Esophagus muscularis mucosa (tissue), 4 donors: ENCODE measurements around the gene KCNE4. TPM values are rescaled to one million over a fixed set of nuclear protein-coding genes. Genes with fewer than 3 reads are reported as not detected.

ENCODE experiments used
- DNase-seq: peaks from one replicate; pipeline ENCODE4 v3.0.0-alpha.2; 2017; ENCODE audit errors: extremely low spot score
- H3K27ac ChIP-seq, 4 donors: fragments of 200-600 bp; sonication (generic); replicated peaks in 1 of 4; 1 replicate in 3 of 4; 2 replicates in 1 of 4; pipeline ENCODE4 v1.5.1; 2016 to 2019; ENCODE audit warnings: mild to moderate bottlenecking in 1 of 4
- H3K27me3 ChIP-seq, 4 donors: fragments of 200-600 bp; sonication (generic); one replicate each; pipeline versions ENCODE4 v1.5.1 to v1.6.0; 2016 to 2019
- H3K36me3 ChIP-seq, 4 donors: fragments of 200-600 bp; sonication (generic); one replicate each; pipeline ENCODE4 v1.5.1; 2016 to 2019
- H3K4me1 ChIP-seq, 4 donors: fragments of 200-600 bp; sonication (generic); one replicate each; pipeline ENCODE4 v1.5.1; 2016 to 2019
- H3K4me3 ChIP-seq, 4 donors: fragments of 200-600 bp; sonication (generic); 1 replicate in 2 of 4; 2 replicates in 2 of 4; pipeline ENCODE4 v1.5.1; 2016 to 2019; ENCODE audit warnings: mild to moderate bottlenecking in 4 of 4, moderate library complexity in 1 of 4
- H3K9me3 ChIP-seq, 4 donors: fragments of 200-600 bp; sonication (generic); 1 replicate in 3 of 4; 2 replicates in 1 of 4; pipeline ENCODE4 v1.5.1; 2016 to 2019
- EP300 ChIP-seq: sonication (generic); formaldehyde crosslinking; IDR thresholded peaks from one replicate; pipeline ENCODE4 v1.6.1; 2017; ENCODE audit warnings: antibody characterized with exemption
- POLR2A ChIP-seq: fragments of 450-650 bp; IDR thresholded peaks from one replicate; pipeline ENCODE4 v1.6.1; 2017; ENCODE audit warnings: antibody characterized with exemption, moderate library complexity, mild to moderate bottlenecking, low read depth
- POLR2AphosphoS5 ChIP-seq, 2 donors: sonication (generic); formaldehyde crosslinking; IDR thresholded peaks; one replicate each; pipeline ENCODE4 v1.6.1; 2017; ENCODE audit warnings: antibody characterized with exemption in 2 of 2
- WGBS: methylation state at CpG from one replicate; pipeline ENCODE4 v1.1.5; 2018; 5-methylcytosine and 5-hydroxymethylcytosine counted together
- intact Hi-C: fragments of 100-400 bp; cut with DNase I; formaldehyde crosslinking; loops from one replicate; pipeline ENCODE4 v1.15.1; 2023
- total RNA-seq, 4 donors: library from RNA; depleted of rRNA; stranded (reverse); fragments of >200 nt; gene quantifications; one replicate each; pipeline versions ENCODE4 v1.1.0 to v1.2.1, GENCODE V29; 2016
- TF ChIP-seq, protein P1 (sequence below), 3 experiments: fragments of 200-600 bp in 2 of 3; fragments of 450-650 bp in 1 of 3; sonication (generic) in 2 of 3; IDR thresholded peaks; one replicate each; pipeline ENCODE4 v1.5.1; 2017 to 2019; ENCODE audit warnings: antibody characterized with exemption in 3 of 3, mild to moderate bottlenecking in 2 of 3, moderate library complexity in 1 of 3

The KCNE4 gene
- total RNA-seq, 4 donors from 2014 or later: 11.6 to 38.1 (median 17.7) TPM

DNA sequence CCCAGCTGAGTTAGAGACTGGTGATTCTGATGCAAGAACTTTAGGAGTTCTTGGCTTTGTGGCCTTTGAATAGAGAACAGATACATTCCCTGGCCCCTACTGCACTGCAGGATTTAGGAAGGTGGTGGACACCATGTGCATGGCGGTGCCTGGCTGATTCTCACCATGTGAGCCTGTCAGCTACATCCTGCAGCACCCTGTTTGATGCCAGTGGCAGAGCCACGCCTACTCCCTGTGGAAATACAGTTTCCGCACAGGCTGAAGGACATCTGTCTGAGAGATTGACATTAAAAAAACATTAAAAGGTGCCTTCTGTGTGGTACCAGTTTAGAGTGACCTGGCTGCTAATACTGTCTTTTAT lies 50.0 kb downstream of the KCNE4 start:
- intact Hi-C loops: loop anchor here (5.0 kb wide), 2 partner anchors 45 to 120 kb away; no protein-coding TSS in a partner anchor
- TF ChIP-seq POLR2A: no peak
- TF ChIP-seq POLR2AphosphoS5 (IDR thresholded peaks at IDR 0.05): peak in 1 of 2 donors; percentile 58

GRCh38 chr2:223102450-223102849 lies 50.5 kb downstream of the KCNE4 start:
- TF ChIP-seq POLR2A (no peak), EP300 (no peak), POLR2AphosphoS5 (IDR thresholded peaks at IDR 0.05) (no peak)
- TF ChIP-seq, protein P1, sequence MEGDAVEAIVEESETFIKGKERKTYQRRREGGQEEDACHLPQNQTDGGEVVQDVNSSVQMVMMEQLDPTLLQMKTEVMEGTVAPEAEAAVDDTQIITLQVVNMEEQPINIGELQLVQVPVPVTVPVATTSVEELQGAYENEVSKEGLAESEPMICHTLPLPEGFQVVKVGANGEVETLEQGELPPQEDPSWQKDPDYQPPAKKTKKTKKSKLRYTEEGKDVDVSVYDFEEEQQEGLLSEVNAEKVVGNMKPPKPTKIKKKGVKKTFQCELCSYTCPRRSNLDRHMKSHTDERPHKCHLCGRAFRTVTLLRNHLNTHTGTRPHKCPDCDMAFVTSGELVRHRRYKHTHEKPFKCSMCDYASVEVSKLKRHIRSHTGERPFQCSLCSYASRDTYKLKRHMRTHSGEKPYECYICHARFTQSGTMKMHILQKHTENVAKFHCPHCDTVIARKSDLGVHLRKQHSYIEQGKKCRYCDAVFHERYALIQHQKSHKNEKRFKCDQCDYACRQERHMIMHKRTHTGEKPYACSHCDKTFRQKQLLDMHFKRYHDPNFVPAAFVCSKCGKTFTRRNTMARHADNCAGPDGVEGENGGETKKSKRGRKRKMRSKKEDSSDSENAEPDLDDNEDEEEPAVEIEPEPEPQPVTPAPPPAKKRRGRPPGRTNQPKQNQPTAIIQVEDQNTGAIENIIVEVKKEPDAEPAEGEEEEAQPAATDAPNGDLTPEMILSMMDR (IDR thresholded peaks at IDR 0.05): no peak
- Histone ChIP-seq H3K27ac (peak overlapping the region; percentile 53 to 75 (median 73)), H3K36me3 (no peaks in the 10 kb centered on the region), H3K27me3 (no peaks in the 10 kb centered on the region), H3K4me3 (no peak overlapping the region), H3K4me1 (peaks cover 3 to 45% (median 41%) of the 10 kb centered on the region in 4 donors), H3K9me3 (no peaks in the 10 kb centered on the region)
- intact Hi-C loops: loop anchor here (5.0 kb wide), 2 partner anchors 45 to 120 kb away; no protein-coding TSS in a partner anchor
- 24% methylated on average over 3 of the region's 3 CpGs for WGBS
- DNase-seq: no peak

More for the DNA sequence above, 50.0 kb downstream of the KCNE4 start:
- H3K4me1 ChIP-seq: peaks cover 3 to 45% (median 41%) of the 10 kb centered on the region in 4 donors
- no peak for DNase-seq
- no peaks in the 10 kb centered on the region for H3K36me3 ChIP-seq
- H3K27me3 ChIP-seq: no peaks in the 10 kb centered on the region
- H3K9me3 ChIP-seq: no peaks in the 10 kb centered on the region
- no peak overlapping the region for H3K4me3 ChIP-seq
- peak overlapping the region; percentile 53 to 75 (median 73) for H3K27ac ChIP-seq
- WGBS: 46% methylated on average over 3 of the region's 3 CpGs

- no peak for DNase-seq
- Histone ChIP-seq H3K9me3 (no peaks in the 10 kb centered on the region), H3K27me3 (no peaks in the 10 kb centered on the region), H3K4me1 (peaks cover 3 to 38% (median 36%) of the 10 kb centered on the region in 4 donors), H3K4me3 (no peak overlapping the region), H3K36me3 (no peaks in the 10 kb centered on the region), H3K27ac (no peak overlapping the region)
- 96% methylated on average over 8 of the region's 8 CpGs for WGBS
- intact Hi-C loops: loop anchor here (5.0 kb wide), 2 partner anchors 47 to 122 kb away; no protein-coding TSS in a partner anchor
- no peak for TF ChIP-seq POLR2AphosphoS5 (IDR thresholded peaks at IDR 0.05)
- no peak for TF ChIP-seq EP300
- no peak for TF ChIP-seq POLR2A
- TF ChIP-seq, protein P1 (IDR thresholded peaks at IDR 0.05): no peak
Observed at GRCh38 chr2:223104336-223105132, 52.5 kb downstream of the KCNE4 start.

Other genes starting within 250 kb of the KCNE4 start
- gene ACSL3, start 191.2 kb upstream of the KCNE4 start, total RNA-seq: 10 to 100 TPM; 31.1 to 56.3 (median 52.5) TPM